ENCODE measurements around the gene LRBA.
"Not testable (repeated sequence)": the region's sequence is repeated elsewhere in the genome, so short reads cannot be mapped to it uniquely, and the experiment has no call there.

The LRBA gene

GRCh38 chr4:150974750-150975149, 40.3 kb downstream of the LRBA start:
- no peak for DNase-seq (ENCODE audit: low read depth in 1 of 2, low spot score in 1 of 2)

- no peak for DNase-seq (ENCODE audit: low read depth in 1 of 2, low spot score in 1 of 2)
Measured at GRCh38 chr4:150974252-150974640, 40.8 kb downstream of the LRBA start.

- no peak for DNase-seq (ENCODE audit: low read depth in 1 of 2, low spot score in 1 of 2)
Measured at GRCh38 chr4:150973626-150974251, 41.3 kb downstream of the LRBA start.

- DNase-seq (ENCODE audit: low read depth in 1 of 2, low spot score in 1 of 2), result no peak
Measured at GRCh38 chr4:150972592-150972991, 42.5 kb downstream of the LRBA start.

- no peak for DNase-seq (ENCODE audit: low read depth in 1 of 2, low spot score in 1 of 2)
Measured at GRCh38 chr4:150971901-150972300, 43.2 kb downstream of the LRBA start.

GRCh38 chr4:150970685-150971151, 44.4 kb downstream of the LRBA start:
- no peak for DNase-seq (ENCODE audit: low read depth in 1 of 2, low spot score in 1 of 2)

GRCh38 chr4:150964754-150965153, 50.3 kb downstream of the LRBA start:
- no peak for DNase-seq (ENCODE audit: low read depth in 1 of 2, low spot score in 1 of 2)

- DNase-seq (ENCODE audit: low read depth in 1 of 2, low spot score in 1 of 2), result not testable (repeated sequence)
Measured at GRCh38 chr4:150963602-150964345, 51.3 kb downstream of the LRBA start.

- DNase-seq (ENCODE audit: low read depth in 1 of 2, low spot score in 1 of 2), result no peak
Measured at GRCh38 chr4:150962245-150962644, 52.8 kb downstream of the LRBA start.

GRCh38 chr4:150961566-150961965, 53.5 kb downstream of the LRBA start:
- DNase-seq (ENCODE audit: low read depth in 1 of 2, low spot score in 1 of 2), result no peak

GRCh38 chr4:150960818-150961217, 54.3 kb downstream of the LRBA start:
- no peak for DNase-seq (ENCODE audit: low read depth in 1 of 2, low spot score in 1 of 2)

- no peak for DNase-seq (ENCODE audit: low read depth in 1 of 2, low spot score in 1 of 2)
Measured at GRCh38 chr4:150960079-150960478, 55.0 kb downstream of the LRBA start.

GRCh38 chr4:150957981-150958380, 57.1 kb downstream of the LRBA start:
- not testable (repeated sequence) for DNase-seq (ENCODE audit: low read depth in 1 of 2, low spot score in 1 of 2)

- DNase-seq (ENCODE audit: low read depth in 1 of 2, low spot score in 1 of 2), result not testable (repeated sequence)
Measured at GRCh38 chr4:150957095-150957494, 58.0 kb downstream of the LRBA start.

GRCh38 chr4:150953916-150954315, 61.2 kb downstream of the LRBA start:
- not testable (repeated sequence) for DNase-seq (ENCODE audit: low read depth in 1 of 2, low spot score in 1 of 2)

GRCh38 chr4:150952167-150952845, 62.8 kb downstream of the LRBA start:
- no peak for DNase-seq (ENCODE audit: low read depth in 1 of 2, low spot score in 1 of 2)

- DNase-seq (ENCODE audit: low read depth in 1 of 2, low spot score in 1 of 2), result no peak
Measured at GRCh38 chr4:150950657-150951288, 64.3 kb downstream of the LRBA start.

GRCh38 chr4:150949943-150950342, 65.1 kb downstream of the LRBA start:
- no peak for DNase-seq (ENCODE audit: low read depth in 1 of 2, low spot score in 1 of 2)

- no peak for DNase-seq (ENCODE audit: low read depth in 1 of 2, low spot score in 1 of 2)
Measured at GRCh38 chr4:150949342-150949741, 65.7 kb downstream of the LRBA start.

GRCh38 chr4:150948710-150949109, 66.4 kb downstream of the LRBA start:
- no peak for DNase-seq (ENCODE audit: low read depth in 1 of 2, low spot score in 1 of 2)

GRCh38 chr4:150948074-150948473, 67.0 kb downstream of the LRBA start:
- DNase-seq (ENCODE audit: low read depth in 1 of 2, low spot score in 1 of 2), result no peak

GRCh38 chr4:150944660-150945059, 70.4 kb downstream of the LRBA start:
- DNase-seq (ENCODE audit: low read depth in 1 of 2, low spot score in 1 of 2), result no peak
